LHCN-M2 (cell line): ENCODE measurements around the gene MPP4. TPM values are rescaled to one million over a fixed set of nuclear protein-coding genes. Genes with fewer than 3 reads are reported as not detected.
A peak's percentile ranks its signal among the peaks of the same experiment; 100 is the strongest.

Source experiments
- DNase-seq: peaks from one replicate; pipeline ENCODE4 v3.0.0-alpha.2; 2012; ENCODE audit warnings: low read depth
- polyA plus RNA-seq: library from polyadenylated mRNA; unstranded; fragments of >200 nt; gene quantifications from one replicate; pipeline ENCODE4 v1.2.1, GENCODE V29; 2012; ENCODE audit warnings: missing spikeins
- total RNA-seq: library from RNA; depleted of rRNA; stranded (reverse); fragments of >200 nt; gene quantifications from 2 replicates; pipeline ENCODE4 v1.2.3, GENCODE V29; 2014; rRNA removed

MPP4 gene
- total RNA-seq, result 111 and 140 TPM in 2 replicates
- polyA plus RNA-seq, result 12.7 TPM

GRCh38 chr2:201698588-201699226, at the start of gene MPP4:
TSS of gene MPP4 (minus strand) at chr2:201698644. CDS start at chr2:201693954, 4,690 bp downstream.
- DNase-seq, result peak; percentile 68

GRCh38 chr2:201746551-201746950, 48.1 kb upstream of the MPP4 start:
- DNase-seq, result no peak

GRCh38 chr2:201735486-201735885, 37.0 kb upstream of the MPP4 start:
- no peak for DNase-seq

- DNase-seq, result no peak
These were observed 35.7 kb upstream of the MPP4 start for GRCh38 chr2:201734111-201734510.

- DNase-seq, result peak; percentile 55
These were observed 35.1 kb upstream of the MPP4 start for GRCh38 chr2:201733544-201733943.

GRCh38 chr2:201730651-201731285, 32.3 kb upstream of the MPP4 start:
- no peak for DNase-seq

- DNase-seq, result no peak
These were observed 17.0 kb upstream of the MPP4 start for GRCh38 chr2:201715459-201715858.

GRCh38 chr2:201712726-201713125, 14.3 kb upstream of the MPP4 start:
- no peak for DNase-seq

- no peak for DNase-seq
These were observed 11.3 kb upstream of the MPP4 start for GRCh38 chr2:201709747-201710146.

- no peak for DNase-seq
These were observed 10.6 kb upstream of the MPP4 start for GRCh38 chr2:201709049-201709448.

GRCh38 chr2:201707753-201708152, 9.3 kb upstream of the MPP4 start:
- peak; percentile 77 for DNase-seq

- no peak for DNase-seq
These were observed 8.7 kb upstream of the MPP4 start for GRCh38 chr2:201707142-201707541.

GRCh38 chr2:201704536-201704935, 6.1 kb upstream of the MPP4 start:
- DNase-seq, result peak; percentile 32

GRCh38 chr2:201701646-201702045, 3.2 kb upstream of the MPP4 start:
- no peak for DNase-seq

- peak; percentile 6 for DNase-seq
These were observed 972 bp upstream of the MPP4 start for GRCh38 chr2:201699416-201699815.

GRCh38 chr2:201697899-201698298, 545 bp downstream of the MPP4 start:
- peak; percentile 82 for DNase-seq

- peak; percentile 99 for DNase-seq
These were observed 2.2 kb downstream of the MPP4 start for GRCh38 chr2:201696151-201696659.

GRCh38 chr2:201685156-201685555, 13.3 kb downstream of the MPP4 start:
- DNase-seq, result no peak

- DNase-seq, result no peak
These were observed 17.7 kb downstream of the MPP4 start for GRCh38 chr2:201680743-201681142.

- DNase-seq, result no peak
These were observed 20.0 kb downstream of the MPP4 start for GRCh38 chr2:201678401-201678800.

GRCh38 chr2:201675454-201675853, 23.0 kb downstream of the MPP4 start:
- DNase-seq, result no peak

GRCh38 chr2:201674794-201675193, 23.6 kb downstream of the MPP4 start:
- no peak for DNase-seq

GRCh38 chr2:201674298-201674697, 24.1 kb downstream of the MPP4 start:
- DNase-seq, result no peak
